GM21619 (cell line): Measurements from ENCODE around the gene LGR5.
"Not testable (repeated sequence)": the region's sequence is repeated elsewhere in the genome, so short reads cannot be mapped to it uniquely, and the experiment has no call there.

Experiments used
- ATAC-seq: cut with Tn5 transposase; IDR thresholded peaks from one replicate; pipeline ENCODE4 v1.9.1; 2021; ENCODE audit not compliant: unreplicated experiment

LGR5 gene

DNA sequence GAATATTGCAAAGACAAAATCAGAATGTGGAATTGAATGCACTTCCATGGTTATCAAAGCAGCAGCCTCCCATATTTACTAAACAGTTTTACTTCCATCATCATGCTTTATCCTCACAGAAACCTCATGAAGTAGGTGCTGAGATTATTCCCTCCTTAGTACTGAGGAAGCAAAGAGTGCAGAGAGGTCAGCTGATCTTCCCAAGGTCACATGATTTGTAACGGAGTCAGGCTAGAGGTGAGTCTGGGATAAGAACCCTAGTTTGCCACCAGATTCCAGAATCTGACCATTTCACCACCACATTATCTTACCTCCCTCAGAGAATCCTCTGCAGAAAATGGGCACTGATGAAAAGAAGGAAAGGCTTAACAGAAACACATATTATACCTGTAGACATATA is 102.0 kb downstream of the LGR5 start:
- ATAC-seq: no peak

DNA sequence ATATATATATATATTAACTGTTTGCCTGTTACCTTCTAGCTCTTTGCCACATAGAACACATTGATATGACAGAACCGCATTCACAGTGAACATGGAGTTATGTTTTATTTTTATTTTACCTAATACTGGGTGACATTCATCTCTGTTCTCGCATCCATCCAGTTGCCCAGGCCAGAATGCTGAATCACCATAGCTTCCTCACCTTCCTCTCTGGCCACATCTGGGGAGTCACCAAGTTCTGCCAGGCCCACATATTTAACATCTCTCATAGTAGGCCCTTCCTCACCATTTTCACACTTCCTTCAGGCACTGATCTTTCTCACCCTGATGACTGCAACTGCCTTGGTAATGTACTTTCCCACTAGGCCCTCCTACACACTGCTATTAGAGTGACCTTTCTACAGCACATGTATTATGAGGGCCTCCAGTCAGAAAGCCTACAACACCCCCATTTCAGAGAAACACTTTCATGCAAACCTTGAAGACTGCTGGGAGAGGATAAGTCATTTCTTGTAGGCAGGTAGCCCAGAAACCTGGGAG is 106.8 kb downstream of the LGR5 start:
- ATAC-seq: no peak

DNA sequence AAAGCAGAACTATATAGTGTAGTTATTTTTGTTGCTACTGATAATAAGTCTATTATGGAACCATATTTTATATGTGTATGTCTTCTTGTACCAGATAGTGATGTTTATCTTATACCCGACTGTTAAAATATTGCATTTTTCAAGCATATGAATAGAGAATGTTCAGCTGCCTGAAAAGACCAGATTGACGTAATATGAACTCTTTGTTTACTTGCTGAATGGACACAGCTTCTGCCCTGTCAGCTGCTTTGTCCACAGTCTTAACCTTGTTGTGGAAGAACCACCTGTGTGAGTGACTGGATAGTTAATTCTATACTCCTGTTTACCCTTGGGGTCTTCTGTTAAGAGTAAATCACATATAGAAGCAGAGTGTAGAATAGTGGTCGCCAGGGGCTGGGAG is 109.3 kb downstream of the LGR5 start:
- ATAC-seq: no peak

DNA sequence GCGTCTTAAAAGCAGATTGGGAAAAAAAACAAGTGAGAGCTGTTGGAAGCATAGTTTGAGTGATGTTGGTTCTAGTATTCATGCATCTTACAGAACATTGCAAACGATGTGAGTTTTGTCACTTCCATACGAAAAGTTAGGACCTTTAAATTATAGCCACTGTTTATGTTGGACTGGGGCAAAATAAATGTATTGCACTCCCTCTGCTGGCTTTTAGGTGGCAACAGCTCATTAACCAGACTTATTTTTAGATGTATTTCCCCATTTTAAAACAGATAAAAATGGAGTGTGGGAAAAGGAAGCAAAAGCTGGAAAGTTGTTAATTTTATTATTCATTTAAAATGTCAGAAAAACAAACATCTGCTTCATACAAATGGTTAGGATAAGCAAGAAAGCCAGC is 111.9 kb downstream of the LGR5 start:
- no peak for ATAC-seq

DNA sequence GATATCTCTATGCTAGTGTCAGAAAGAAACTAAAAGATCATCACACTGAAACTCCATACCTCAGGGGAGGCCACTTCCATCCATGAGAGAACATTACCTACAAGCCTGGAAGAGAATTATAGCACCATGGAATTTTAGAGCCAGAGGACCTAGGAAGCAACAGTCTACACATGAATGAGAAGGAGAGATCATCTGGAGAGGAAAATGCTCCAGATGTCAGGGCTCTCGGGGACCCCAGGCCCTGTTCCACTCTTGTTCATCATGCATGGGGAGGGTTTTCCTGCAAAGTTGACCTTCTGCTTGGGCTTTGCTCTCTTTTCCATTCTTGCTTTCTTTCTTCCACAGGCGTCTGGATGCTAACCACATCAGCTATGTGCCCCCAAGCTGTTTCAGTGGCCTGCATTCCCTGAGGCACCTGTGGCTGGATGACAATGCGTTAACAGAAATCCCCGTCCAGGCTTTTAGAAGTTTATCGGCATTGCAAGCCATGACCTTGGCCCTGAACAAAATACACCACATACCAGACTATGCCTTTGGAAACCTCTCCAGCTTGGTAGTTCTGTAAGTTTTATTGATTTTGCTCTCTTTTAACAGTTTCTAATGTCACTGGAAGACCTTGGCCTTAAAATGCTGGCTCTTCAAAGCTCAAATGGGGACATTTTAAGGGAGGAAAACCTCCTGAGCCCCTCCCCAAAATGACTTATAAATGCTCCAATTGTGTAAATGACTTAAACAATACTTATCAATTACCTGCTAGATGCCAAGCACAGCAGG is 113.3 kb downstream of the LGR5 start:
- ATAC-seq: no peak

DNA sequence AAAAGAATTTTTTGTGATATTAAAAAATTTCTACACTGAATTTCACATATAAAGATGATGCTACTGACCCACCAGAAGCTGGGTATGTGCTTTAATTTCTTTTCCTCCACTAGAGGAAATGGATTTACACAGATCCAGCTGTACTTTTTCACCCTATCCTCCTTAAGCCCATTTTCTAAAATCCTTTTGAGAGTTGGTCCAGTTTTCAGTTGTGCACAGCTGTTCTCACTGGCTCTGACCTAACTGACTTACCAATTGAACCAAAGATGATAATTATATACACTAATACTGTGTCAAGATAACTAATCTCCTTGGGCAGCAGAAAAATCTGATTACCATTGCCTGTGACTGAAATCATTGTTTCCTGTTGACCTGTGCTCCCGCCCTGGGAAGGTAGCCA is 115.6 kb downstream of the LGR5 start:
- ATAC-seq: no peak

DNA sequence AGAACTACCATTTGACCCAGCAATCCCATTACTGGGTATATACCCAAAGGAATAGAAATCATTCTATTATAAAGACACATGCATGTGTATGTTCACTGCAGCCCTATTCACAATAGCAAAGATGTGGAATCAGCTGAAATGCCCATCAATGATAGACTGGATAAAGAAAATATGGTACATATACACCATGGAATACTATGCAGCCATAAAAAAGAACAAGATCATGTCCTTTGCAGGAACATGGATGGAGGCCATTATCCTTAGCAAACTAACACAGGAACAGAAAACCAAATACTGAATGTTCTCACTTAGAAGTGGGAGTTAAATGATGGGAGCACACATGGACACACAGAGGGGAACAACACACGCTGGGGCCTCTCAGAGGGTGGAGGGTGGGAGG is 116.2 kb downstream of the LGR5 start:
- ATAC-seq: not testable (repeated sequence)

DNA sequence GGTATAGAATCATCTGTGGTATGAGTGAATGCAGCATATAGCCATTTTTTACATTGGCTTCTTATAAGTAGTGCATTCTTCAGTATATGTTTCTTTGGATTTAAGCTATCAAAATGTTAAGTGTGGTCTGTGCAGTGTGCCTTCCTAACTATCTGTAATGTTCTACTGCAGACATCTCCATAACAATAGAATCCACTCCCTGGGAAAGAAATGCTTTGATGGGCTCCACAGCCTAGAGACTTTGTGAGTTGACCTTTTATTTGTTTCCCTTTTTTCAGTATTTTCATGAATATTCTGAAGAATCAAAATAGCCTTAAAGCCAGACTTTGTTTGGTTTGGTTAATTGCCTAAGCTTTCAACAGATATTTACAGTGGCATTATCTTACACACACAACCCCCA is 116.8 kb downstream of the LGR5 start:
- ATAC-seq: no peak

DNA sequence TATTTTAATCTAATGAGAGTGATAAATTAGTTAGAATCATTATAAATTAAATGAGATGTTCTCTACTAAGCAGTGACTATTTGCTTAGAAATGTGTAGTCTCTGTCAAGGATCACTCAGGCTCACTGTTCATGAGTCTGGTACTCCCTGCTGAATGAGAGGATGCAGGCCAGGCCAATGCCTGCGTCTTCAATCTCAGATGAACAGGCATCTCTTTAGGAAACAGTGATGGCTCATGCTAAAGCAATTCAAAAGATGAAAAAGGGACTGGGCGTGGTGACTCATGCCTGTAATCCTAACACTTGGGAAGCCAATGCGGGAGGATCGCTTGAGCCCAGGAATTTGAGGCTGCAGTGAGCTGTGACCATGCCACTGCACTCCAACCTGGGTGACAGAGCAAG is 117.3 kb downstream of the LGR5 start:
- no peak for ATAC-seq

DNA sequence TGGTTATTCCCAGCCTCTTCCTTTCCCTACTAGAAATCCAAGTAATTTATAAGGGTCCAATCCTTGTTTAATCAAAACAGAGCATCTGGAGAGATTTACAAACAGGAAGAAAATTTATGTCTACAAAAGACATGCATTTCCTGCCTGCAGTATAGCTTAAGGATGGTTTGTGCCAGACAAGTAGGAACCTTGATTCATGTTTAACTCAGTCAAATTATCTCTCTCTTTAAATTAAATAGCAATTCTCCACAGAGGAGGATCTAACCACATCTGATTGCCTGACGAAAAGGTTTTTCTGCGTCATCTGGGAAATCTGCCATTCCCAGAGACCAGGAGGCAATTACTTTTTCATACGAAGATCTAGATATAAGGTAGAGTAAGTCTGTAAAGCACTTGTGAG is 118.8 kb downstream of the LGR5 start:
- ATAC-seq: no peak

DNA sequence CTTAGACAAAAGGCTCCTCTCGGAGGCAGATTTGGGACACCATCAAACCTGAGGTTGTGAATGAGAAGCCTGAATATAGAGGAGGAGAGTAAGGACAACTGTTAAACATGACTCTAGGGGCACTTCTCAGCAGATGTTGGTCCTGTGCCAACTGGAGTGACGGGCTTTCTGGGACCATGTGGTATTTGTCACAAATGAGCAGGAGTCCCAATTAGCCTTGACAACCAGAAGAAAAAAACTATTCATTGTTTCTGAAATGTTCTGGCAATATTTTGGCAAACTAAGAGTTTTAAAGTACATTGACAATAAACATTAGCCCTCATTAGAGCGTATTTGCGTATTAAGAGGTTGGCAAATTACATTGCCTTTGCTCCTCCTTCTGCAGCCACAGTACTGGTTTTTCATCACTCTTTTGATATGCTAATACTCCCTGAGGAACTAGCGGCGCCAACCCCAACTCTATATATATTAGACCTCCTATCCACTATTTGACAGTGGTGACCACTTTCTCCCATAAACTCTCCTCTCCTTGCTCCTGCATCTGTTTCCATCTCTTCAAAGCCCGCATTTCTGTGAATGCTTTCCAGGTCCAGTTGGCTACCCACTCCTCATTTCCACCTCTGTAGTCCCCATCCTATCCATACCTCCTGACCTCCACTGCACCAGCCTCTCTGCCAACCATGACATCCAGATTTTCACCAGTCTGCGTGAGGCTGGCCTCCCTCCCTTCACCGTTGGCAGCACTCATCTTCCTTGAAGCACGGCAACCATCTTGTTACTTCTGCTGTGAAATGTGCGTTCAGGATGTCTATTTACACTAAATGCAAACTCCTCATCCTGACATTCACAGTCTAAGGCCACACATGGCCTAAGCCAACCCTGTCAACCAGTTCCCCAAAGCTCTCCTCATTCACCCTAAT is 123.3 kb downstream of the LGR5 start:
- no peak for ATAC-seq

DNA sequence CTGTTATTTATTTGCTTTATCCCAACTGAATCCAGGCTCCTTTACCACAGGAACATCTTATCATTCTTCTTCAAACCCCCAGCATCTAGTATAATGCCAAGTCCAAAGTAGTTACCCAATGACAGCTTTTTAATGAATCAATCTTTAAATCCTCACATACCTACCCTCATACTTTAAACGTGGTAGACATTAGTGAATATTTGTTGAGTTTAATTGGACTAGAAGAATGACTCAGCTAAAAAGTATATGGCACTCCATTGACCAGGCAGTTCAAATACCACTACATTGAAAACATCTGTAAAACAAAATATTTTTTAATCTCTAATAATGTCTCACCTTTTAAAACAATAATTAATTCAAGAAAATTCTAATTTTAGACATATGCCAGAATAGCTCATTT is 125.9 kb downstream of the LGR5 start:
- no peak for ATAC-seq

DNA sequence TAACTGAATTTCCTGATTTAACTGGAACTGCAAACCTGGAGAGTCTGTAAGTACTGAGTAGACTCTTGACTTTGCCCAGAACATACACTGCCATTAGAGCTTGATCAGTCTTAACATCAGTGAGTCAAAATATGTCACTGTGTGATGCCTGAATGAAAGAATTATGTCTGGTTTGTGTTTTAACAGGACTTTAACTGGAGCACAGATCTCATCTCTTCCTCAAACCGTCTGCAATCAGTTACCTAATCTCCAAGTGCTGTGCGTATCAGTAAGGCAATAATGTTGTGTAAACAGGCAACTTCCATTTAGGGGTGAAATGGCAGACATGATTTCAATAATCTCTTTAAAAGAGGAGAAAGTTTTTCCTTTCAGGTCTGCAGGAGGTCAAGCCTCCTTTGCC is 127.1 kb downstream of the LGR5 start:
- ATAC-seq: no peak

DNA sequence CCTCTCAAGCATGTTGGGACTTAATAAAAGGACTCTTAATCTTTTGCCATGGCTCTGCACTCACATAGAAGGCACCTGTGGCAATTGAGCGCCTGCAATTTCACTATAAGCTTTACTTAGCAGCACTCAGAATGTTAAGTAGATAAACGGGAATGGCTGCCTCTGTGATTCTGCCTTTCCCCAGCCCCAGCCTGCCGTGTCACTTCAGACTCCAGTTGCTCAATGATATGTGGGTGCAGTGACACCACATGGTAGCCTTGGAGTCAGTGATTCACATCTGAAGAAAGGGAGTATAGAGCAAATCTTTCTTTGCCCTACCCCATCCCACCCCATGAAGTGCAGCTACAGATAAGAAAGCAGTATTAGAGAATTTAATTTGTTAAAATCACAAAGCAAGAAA is 127.9 kb downstream of the LGR5 start:
- no peak for ATAC-seq

DNA sequence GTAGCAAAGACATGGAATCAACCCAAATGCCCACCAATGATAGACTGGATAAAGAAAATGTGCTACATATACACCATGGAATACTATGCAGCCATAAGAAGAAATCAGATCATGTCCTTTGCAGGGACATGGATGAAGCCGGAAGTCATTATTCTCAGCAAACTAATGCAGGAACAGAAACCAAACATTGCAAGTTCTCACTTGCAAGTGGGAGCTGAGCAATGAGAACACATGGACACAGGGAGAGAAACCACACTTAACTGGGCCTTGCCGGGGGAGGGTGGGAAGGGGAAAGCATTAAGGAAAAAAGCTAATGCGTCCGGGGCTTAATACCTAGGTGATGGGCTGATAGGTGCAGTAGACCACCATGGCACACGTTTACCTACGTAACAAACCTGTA is 130.3 kb downstream of the LGR5 start:
- not testable (repeated sequence) for ATAC-seq

DNA sequence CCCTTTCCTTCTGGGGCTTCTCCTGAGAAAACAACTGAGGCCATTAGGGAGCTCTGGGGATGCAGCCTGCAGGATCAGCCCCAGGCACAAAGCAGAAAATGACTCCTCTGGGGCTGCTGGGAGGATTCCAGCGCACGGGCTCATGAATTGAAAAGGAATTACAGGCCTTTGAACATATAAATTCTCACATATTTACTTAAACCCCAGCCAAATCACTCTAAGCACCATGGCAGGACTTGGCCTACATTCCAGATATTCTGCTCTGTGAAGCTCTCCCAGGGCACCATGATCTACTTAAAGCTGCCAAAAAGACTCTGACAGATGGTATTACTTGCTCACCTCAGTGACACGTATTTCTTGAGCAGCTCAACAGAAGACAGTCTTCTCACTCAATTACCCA is 136.9 kb downstream of the LGR5 start:
- ATAC-seq: no peak

DNA sequence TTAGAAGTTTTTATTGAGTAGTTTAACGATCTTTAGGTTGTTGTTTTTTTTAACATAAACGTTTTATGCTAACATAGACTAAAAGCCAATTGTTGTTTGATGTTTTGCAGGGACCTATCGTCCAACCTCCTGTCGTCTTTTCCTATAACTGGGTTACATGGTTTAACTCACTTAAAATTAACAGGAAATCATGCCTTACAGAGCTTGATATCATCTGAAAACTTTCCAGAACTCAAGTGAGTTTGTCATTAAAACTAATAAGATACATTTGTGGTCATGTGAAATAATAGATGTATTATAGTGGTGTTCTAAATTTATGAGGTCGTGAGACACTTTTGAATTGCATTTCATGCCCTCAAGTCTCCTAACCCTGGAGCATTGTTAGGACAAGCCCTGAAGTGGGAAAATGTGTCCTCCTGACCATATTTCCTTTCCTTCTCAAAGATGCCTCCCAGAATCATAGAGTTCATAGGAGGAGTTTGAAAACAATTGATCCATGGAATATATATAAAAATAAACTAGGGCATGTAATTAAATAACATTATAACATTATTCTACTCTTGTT is 139.2 kb downstream of the LGR5 start:
- ATAC-seq: no peak

DNA sequence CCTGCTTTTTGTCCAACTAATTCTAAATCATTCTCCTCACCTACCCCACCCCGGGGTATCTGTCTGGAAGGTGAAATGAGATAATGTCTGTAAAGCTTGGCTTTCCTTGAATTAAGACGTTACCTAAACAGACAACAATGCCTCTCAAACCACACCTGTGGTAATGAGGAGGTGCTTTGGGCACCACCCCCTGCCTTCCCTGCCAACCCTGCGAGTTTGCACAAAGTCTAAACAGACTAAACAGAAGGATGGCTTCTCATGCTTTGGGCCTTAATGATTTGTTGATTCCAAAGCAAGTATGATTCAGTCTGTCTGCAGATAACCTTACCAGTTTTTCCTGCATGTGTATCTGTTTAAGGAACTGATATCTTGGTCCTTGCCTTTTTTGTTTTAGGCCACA is 141.6 kb downstream of the LGR5 start:
- no peak for ATAC-seq

DNA sequence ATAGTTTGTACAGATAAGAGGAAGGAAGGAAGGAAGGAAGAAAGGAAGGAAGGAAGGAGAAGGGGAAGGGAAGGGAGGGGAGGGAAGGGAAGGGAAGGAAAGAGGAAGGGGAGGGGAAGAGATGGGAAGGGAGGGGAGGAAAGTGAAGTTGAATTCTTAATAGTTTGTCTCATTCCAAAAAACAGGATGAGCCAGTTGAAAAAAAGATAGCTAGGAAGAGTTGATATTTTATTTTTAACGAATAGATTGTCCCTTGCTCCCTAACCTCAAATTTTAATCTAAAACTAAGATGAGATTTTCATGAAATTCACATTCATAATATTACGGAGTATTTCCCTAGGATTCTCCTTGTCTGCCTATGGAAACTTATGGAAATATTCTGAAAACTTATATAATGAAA is 143.3 kb downstream of the LGR5 start:
- no peak for ATAC-seq

DNA sequence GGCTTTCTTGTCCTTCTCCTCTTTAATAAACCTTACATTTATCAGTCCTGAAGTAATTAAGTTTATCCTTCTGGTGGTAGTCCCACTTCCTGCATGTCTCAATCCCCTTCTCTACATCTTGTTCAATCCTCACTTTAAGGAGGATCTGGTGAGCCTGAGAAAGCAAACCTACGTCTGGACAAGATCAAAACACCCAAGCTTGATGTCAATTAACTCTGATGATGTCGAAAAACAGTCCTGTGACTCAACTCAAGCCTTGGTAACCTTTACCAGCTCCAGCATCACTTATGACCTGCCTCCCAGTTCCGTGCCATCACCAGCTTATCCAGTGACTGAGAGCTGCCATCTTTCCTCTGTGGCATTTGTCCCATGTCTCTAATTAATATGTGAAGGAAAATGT is 144.8 kb downstream of the LGR5 start:
- no peak for ATAC-seq

DNA sequence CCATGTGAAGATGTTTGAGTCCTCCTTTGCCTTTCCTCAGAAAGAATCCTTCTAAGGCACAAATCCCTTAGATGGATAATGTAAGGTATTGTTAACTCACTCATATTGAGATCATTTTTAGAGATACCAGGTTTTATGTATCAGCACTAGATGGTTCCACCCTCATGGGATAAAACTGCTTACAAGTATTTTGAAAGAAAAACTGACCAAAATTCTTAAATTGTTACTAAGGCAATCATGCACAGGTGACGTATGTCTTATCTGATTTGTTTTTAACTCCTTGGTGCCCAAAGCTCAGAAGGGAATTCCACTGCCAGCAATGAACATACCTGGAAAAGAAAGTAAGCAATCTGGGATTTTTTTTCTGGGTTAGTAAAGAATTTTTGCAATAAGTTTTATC is 145.6 kb downstream of the LGR5 start:
- ATAC-seq: no peak

DNA sequence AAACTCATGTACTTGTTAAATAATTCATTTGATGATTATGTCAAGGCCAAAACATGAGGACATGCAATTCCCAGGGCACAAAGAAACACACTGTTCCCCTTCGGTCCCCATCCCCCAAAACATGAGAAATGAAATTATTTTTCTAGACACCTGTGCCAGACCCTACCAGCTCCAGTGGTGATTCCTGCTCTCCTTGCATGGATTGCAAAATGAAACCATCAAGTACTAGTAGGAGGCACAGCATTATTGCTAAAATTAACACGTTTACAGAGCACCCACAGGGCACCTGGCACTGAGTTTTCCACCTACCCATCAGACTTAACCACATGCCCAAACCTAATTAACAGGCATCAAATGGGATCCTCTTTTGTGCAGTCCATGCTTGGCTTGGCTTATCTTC is 147.4 kb downstream of the LGR5 start:
- no peak for ATAC-seq
